Coronary artery (tissue), 2 donors: ENCODE results near the gene AFF3.

Experiments used
- DNase-seq: peaks from one replicate; pipeline ENCODE4 v3.0.0-alpha.2; 2017; ENCODE audit warnings: low spot score
- H3K27ac ChIP-seq, 2 donors: fragments of 200-600 bp; sonication (generic); one replicate each; pipeline ENCODE4 v1.5.1; 2016 to 2019
- H3K4me3 ChIP-seq: fragments of 200-600 bp; sonication (generic); 2 replicates; pipeline ENCODE4 v1.5.1; 2016; ENCODE audit warnings: mild to moderate bottlenecking, moderate library complexity
- TF ChIP-seq, protein P1 (sequence below): fragments of 200-600 bp; sonication (generic); IDR thresholded peaks from one replicate; pipeline ENCODE4 v1.5.1; 2019; ENCODE audit warnings: antibody characterized with exemption

The AFF3 gene

GRCh38 chr2:99975386-99975785 is 167.0 kb downstream of the AFF3 start:
- DNase-seq, result no peak
- TF ChIP-seq, protein P1, sequence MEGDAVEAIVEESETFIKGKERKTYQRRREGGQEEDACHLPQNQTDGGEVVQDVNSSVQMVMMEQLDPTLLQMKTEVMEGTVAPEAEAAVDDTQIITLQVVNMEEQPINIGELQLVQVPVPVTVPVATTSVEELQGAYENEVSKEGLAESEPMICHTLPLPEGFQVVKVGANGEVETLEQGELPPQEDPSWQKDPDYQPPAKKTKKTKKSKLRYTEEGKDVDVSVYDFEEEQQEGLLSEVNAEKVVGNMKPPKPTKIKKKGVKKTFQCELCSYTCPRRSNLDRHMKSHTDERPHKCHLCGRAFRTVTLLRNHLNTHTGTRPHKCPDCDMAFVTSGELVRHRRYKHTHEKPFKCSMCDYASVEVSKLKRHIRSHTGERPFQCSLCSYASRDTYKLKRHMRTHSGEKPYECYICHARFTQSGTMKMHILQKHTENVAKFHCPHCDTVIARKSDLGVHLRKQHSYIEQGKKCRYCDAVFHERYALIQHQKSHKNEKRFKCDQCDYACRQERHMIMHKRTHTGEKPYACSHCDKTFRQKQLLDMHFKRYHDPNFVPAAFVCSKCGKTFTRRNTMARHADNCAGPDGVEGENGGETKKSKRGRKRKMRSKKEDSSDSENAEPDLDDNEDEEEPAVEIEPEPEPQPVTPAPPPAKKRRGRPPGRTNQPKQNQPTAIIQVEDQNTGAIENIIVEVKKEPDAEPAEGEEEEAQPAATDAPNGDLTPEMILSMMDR, result no peak
- H3K27ac ChIP-seq, result no peak overlapping the region
- no peak overlapping the region for H3K4me3 ChIP-seq

GRCh38 chr2:99974682-99975375 is 167.6 kb downstream of the AFF3 start:
- DNase-seq, result no peak
- H3K4me3 ChIP-seq, result no peak overlapping the region
- TF ChIP-seq, protein P1, result no peak
- H3K27ac ChIP-seq, result no peak overlapping the region

- H3K27ac ChIP-seq, result no peak overlapping the region
These were observed 168.1 kb downstream of the AFF3 start for GRCh38 chr2:99974275-99974674.

DNA sequence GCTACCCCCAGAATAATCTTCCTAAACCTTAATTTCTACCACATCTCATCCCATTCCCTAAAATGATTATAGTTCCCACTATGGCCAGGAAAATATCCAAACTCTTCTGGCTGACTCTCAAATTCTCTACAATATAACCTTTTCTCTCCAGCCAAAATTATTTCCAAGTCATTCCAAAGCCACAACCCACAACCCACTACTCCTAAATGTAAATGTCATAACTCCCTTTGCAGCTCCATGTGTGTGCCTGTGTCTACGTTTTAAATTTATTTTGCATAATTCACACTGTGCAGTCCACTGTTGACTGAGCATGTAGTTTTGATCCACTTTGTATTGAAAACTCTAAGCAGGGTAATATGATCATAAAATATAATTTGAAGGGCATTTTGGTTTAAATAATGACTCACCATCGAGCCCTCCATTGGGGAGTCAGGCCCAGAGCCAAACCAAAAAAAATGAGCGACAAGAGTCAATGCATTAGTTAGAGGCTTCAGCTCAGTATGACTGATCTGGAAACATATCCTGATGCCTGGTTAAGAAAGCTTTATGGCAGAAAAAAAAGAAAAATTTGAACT is 171.0 kb downstream of the AFF3 start:
- H3K4me3 ChIP-seq, result no peak overlapping the region
- H3K27ac ChIP-seq, result no peak overlapping the region
- DNase-seq, result no peak
- TF ChIP-seq, protein P1, result no peak

More at GRCh38 chr2:99974275-99974674, 168.1 kb downstream of the AFF3 start:
- no peak for DNase-seq
- H3K4me3 ChIP-seq, result no peak overlapping the region
- TF ChIP-seq, protein P1, result no peak

GRCh38 chr2:99970292-99970868 is 172.0 kb downstream of the AFF3 start:
- no peak overlapping the region for H3K4me3 ChIP-seq
- no peak overlapping the region for H3K27ac ChIP-seq
- TF ChIP-seq, protein P1, result no peak
- DNase-seq, result no peak

- DNase-seq, result no peak
- TF ChIP-seq, protein P1, result no peak
- no peak overlapping the region for H3K4me3 ChIP-seq
- no peak overlapping the region for H3K27ac ChIP-seq
These were observed 181.0 kb downstream of the AFF3 start for GRCh38 chr2:99961196-99961913.
